Motor neuron (in vitro differentiated cells): ENCODE results near the gene RASA3. TPM values are rescaled to one million over a fixed set of nuclear protein-coding genes. Genes with fewer than 3 reads are reported as not detected.

ENCODE experiments used
- ATAC-seq, 8 experiments: fragments of 200-7000 bp; cut with Tn5 transposase; replicated peaks in 6 of 8; 2 replicates each; pipeline ENCODE4 v1.8.0; 2021; ENCODE audit warnings: mild to moderate bottlenecking in 8 of 8, moderate library complexity in 8 of 8
- H3K27ac ChIP-seq, 2 donors: fragments of 250-450 bp; sonication (Bioruptor Pico); 2 replicates each; pipeline ENCODE4 v1.9.0; 2021; ENCODE audit warnings: antibody characterized with exemption in 2 of 2, mild to moderate bottlenecking in 2 of 2, moderate library complexity in 1 of 2
- H3K4me1 ChIP-seq, 2 donors: fragments of 250-450 bp; sonication (Bioruptor Pico); replicated peaks in 1 of 2; 2 replicates each; pipeline ENCODE4 v1.6.1; 2021; ENCODE audit warnings: antibody characterized with exemption in 2 of 2, mild to moderate bottlenecking in 2 of 2, moderate library complexity in 1 of 2
- H3K4me3 ChIP-seq, 5 donors: fragments of 250-450 bp; sonication (Bioruptor Pico); 2 replicates each; pipeline ENCODE4 v1.9.0; 2021; ENCODE audit warnings: antibody characterized with exemption in 5 of 5, mild to moderate bottlenecking in 5 of 5, moderate library complexity in 4 of 5
- WGBS, 10 experiments: fragments of 450-650 bp; shearing (Covaris generic); methylation state at CpG; one replicate each; pipeline ENCODE4 v1.0.0; 2022; 5-methylcytosine and 5-hydroxymethylcytosine counted together
- in situ Hi-C, 9 experiments: fragments of 400-800 bp; cut with MboI; loops; one replicate each; pipeline ENCODE4 v1.15.0; 2021; ENCODE audit warnings: low sequenced_read_pairs in 9 of 9, low pct_unique_long_range_greater_than_20kb in 2 of 9; ENCODE audit not compliant: unreplicated experiment in 9 of 9
- total RNA-seq, 8 experiments: library from RNA; unstranded; fragments of 300-600 nt; gene quantifications; 2 replicates each; pipeline versions ENCODE4 v1.2.3 to v1.2.4, GENCODE V29; 2022

The RASA3 gene
- total RNA-seq, 8 experiments from 2014 or later = 1.3 to 25.2 (median 10.0) TPM

- WGBS, 10 experiments = 58 to 84% (median 60%) methylated on average over 1 to 5 of the region's 9 CpGs; no CpG with 5 or more reads in 4 of the 10 experiments
- Histone ChIP-seq H3K27ac (no peak overlapping the region), H3K4me3 (no peak overlapping the region), H3K4me1 (peaks cover 44 to 71% of the 10 kb centered on the region in 2 donors)
- in situ Hi-C loops = no loop called here
- no peak for ATAC-seq
These were observed 7.5 kb downstream of the RASA3 start for GRCh38 chr13:114124921-114125320.

GRCh38 chr13:114124431-114124830, 8.0 kb downstream of the RASA3 start:
- WGBS, 10 experiments = 89 to 100% (median 92%) methylated on average over 1 to 15 of the region's 18 CpGs; no CpG with 5 or more reads in 3 of the 10 experiments
- no peak overlapping the region for H3K27ac ChIP-seq
- peaks cover 39 to 66% of the 10 kb centered on the region in 2 donors for H3K4me1 ChIP-seq
- in situ Hi-C loops = no loop called here
- H3K4me3 ChIP-seq = no peak overlapping the region
- ATAC-seq = no peak

- Histone ChIP-seq H3K4me1 (peaks cover 37 to 65% of the 10 kb centered on the region in 2 donors), H3K4me3 (no peak overlapping the region), H3K27ac (no peak overlapping the region)
- 72 to 100% (median 83%) methylated on average over 1 to 5 of the region's 14 CpGs; no CpG with 5 or more reads in 3 of the 10 experiments for WGBS, 10 experiments
- in situ Hi-C loops = no loop called here
- no peak for ATAC-seq
These were observed 8.5 kb downstream of the RASA3 start for GRCh38 chr13:114123876-114124275.

GRCh38 chr13:114123448-114123847, 9.0 kb downstream of the RASA3 start:
- H3K27ac ChIP-seq = no peak overlapping the region
- 64 to 100% (median 75%) methylated on average over 2 to 9 of the region's 17 CpGs; no CpG with 5 or more reads in 5 of the 10 experiments for WGBS, 10 experiments
- no peak overlapping the region for H3K4me3 ChIP-seq
- peaks cover 37 to 65% of the 10 kb centered on the region in 2 donors for H3K4me1 ChIP-seq
- no peak for ATAC-seq
- in situ Hi-C loops = no loop called here

- in situ Hi-C loops = no loop called here
- Histone ChIP-seq H3K4me3 (no peak overlapping the region), H3K4me1 (peaks cover 32 to 62% of the 10 kb centered on the region in 2 donors), H3K27ac (peak overlapping the region in 1 of 2 donors; percentile 64)
- WGBS, 10 experiments = 60 to 100% (median 85%) methylated on average over 1 to 9 of the region's 26 CpGs; no CpG with 5 or more reads in 6 of the 10 experiments
- ATAC-seq = no peak
These were observed 9.7 kb downstream of the RASA3 start for GRCh38 chr13:114122591-114123211.

GRCh38 chr13:114122127-114122511, 10.3 kb downstream of the RASA3 start:
- Histone ChIP-seq H3K4me3 (no peak overlapping the region), H3K27ac (peak overlapping the region in 1 of 2 donors; percentile 64), H3K4me1 (peaks cover 32 to 60% of the 10 kb centered on the region in 2 donors)
- ATAC-seq = peak in 5 of 8 experiments; percentile 2 to 15 (median 7)
- 100% methylated on average over 1 of the region's 11 CpGs; no CpG with 5 or more reads in 9 of the 10 experiments for WGBS, 10 experiments
- in situ Hi-C loops = no loop called here

- 73 to 94% (median 78%) methylated on average over 3 to 12 of the region's 24 CpGs; no CpG with 5 or more reads in 5 of the 10 experiments for WGBS, 10 experiments
- Histone ChIP-seq H3K4me3 (no peak overlapping the region), H3K4me1 (peaks cover 32 to 55% of the 10 kb centered on the region in 2 donors), H3K27ac (peak overlapping the region in 1 of 2 donors; percentile 64)
- in situ Hi-C loops = no loop called here
- ATAC-seq = peak in 5 of 8 experiments; percentile 25 to 40 (median 34)
These were observed 10.8 kb downstream of the RASA3 start for GRCh38 chr13:114121496-114122126.

GRCh38 chr13:114121031-114121430, 11.4 kb downstream of the RASA3 start:
- no peak for ATAC-seq
- 60 to 100% (median 100%) methylated on average over 1 of the region's 12 CpGs; no CpG with 5 or more reads in 7 of the 10 experiments for WGBS, 10 experiments
- in situ Hi-C loops = no loop called here
- Histone ChIP-seq H3K27ac (peak overlapping the region in 1 of 2 donors; percentile 79), H3K4me1 (peaks cover 37 to 52% of the 10 kb centered on the region in 2 donors), H3K4me3 (no peak overlapping the region)

- peak in 5 of 8 experiments; percentile 6 to 37 (median 24) for ATAC-seq
- Histone ChIP-seq H3K27ac (peak overlapping the region in 1 of 2 donors; percentile 79), H3K4me3 (no peak overlapping the region), H3K4me1 (peaks cover 41 to 57% of the 10 kb centered on the region in 2 donors)
- in situ Hi-C loops = no loop called here
- 6 to 80% (median 35%) methylated on average over 1 to 4 of the region's 10 CpGs; no CpG with 5 or more reads in 3 of the 10 experiments for WGBS, 10 experiments
These were observed 11.8 kb downstream of the RASA3 start for GRCh38 chr13:114120591-114121011.

- no peak overlapping the region for H3K4me3 ChIP-seq
- WGBS, 10 experiments = 0 to 33% (median 5%) methylated on average over 1 to 3 of the region's 14 CpGs; no CpG with 5 or more reads in 6 of the 10 experiments
- peak; percentile 53 to 76 (median 72) for ATAC-seq
- in situ Hi-C loops = no loop called here
- peak overlapping the region; percentile 30 to 73 for H3K27ac ChIP-seq
- peaks cover 53 to 62% of the 10 kb centered on the region in 2 donors for H3K4me1 ChIP-seq
These were observed 13.2 kb downstream of the RASA3 start for GRCh38 chr13:114119196-114119595.

GRCh38 chr13:114118511-114119123, 13.8 kb downstream of the RASA3 start:
- WGBS, 10 experiments = 8 to 30% (median 19%) methylated on average over 1 to 9 of the region's 11 CpGs; no CpG with 5 or more reads in 4 of the 10 experiments
- Histone ChIP-seq H3K4me1 (peaks cover 53 to 57% of the 10 kb centered on the region in 2 donors), H3K4me3 (no peak overlapping the region), H3K27ac (peak overlapping the region in 1 of 2 donors; percentile 73)
- in situ Hi-C loops = no loop called here
- ATAC-seq = peak in 7 of 8 experiments; percentile 13 to 67 (median 58)

GRCh38 chr13:114118086-114118485, 14.3 kb downstream of the RASA3 start:
- WGBS, 10 experiments = 20 to 50% (median 33%) methylated on average over 1 to 6 of the region's 6 CpGs; no CpG with 5 or more reads in 4 of the 10 experiments
- in situ Hi-C loops = no loop called here
- H3K4me3 ChIP-seq = no peak overlapping the region
- H3K27ac ChIP-seq = no peak overlapping the region
- ATAC-seq = no peak
- peaks cover 53 to 58% of the 10 kb centered on the region in 2 donors for H3K4me1 ChIP-seq
